ENCODE results near the gene CDC42BPB.

Gene CDC42BPB

GRCh38 chr14:103095210-103095778 is 37.9 kb upstream of the CDC42BPB start:
- no peak for DNase-seq

GRCh38 chr14:103094406-103095209 is 37.3 kb upstream of the CDC42BPB start, which contains the start of gene EXOC3L4:
EXOC3L4 (plus strand) TSS chr14:103094725; CDS start chr14:103100220, 5,495 bp downstream.
- peak; percentile 81 for DNase-seq

GRCh38 chr14:103093856-103094405 is 36.6 kb upstream of the CDC42BPB start:
- no peak for DNase-seq

GRCh38 chr14:103091883-103092222 is 34.5 kb upstream of the CDC42BPB start:
- no peak for DNase-seq

- peak; percentile 73 for DNase-seq
Observed at GRCh38 chr14:103091041-103091882, 33.9 kb upstream of the CDC42BPB start.

- no peak for DNase-seq
Observed at GRCh38 chr14:103090481-103091020, 33.2 kb upstream of the CDC42BPB start.

- no peak for DNase-seq
Observed at GRCh38 chr14:103089386-103090335, 32.3 kb upstream of the CDC42BPB start.

GRCh38 chr14:103088921-103089320 is 31.6 kb upstream of the CDC42BPB start:
- DNase-seq = no peak

GRCh38 chr14:103087343-103087835 is 30.0 kb upstream of the CDC42BPB start:
- DNase-seq = no peak

GRCh38 chr14:103086771-103087342 is 29.5 kb upstream of the CDC42BPB start:
- no peak for DNase-seq

GRCh38 chr14:103085106-103086091 is 28.1 kb upstream of the CDC42BPB start:
- DNase-seq = no peak

GRCh38 chr14:103084021-103084919 is 26.9 kb upstream of the CDC42BPB start, which contains the start of gene LBHD2:
LBHD2 (plus strand) TSS chr14:103084210; CDS start chr14:103086013, 1,803 bp downstream.
- DNase-seq = no peak

GRCh38 chr14:103081951-103082350 is 24.6 kb upstream of the CDC42BPB start:
- DNase-seq = no peak

GRCh38 chr14:103078860-103079587 is 21.7 kb upstream of the CDC42BPB start:
- no peak for DNase-seq

- DNase-seq = peak; percentile 86
Observed at GRCh38 chr14:103078420-103078749, 21.0 kb upstream of the CDC42BPB start.

- DNase-seq = peak; percentile 92
Observed at GRCh38 chr14:103074729-103075367, 17.5 kb upstream of the CDC42BPB start.

GRCh38 chr14:103073876-103074728 is 16.8 kb upstream of the CDC42BPB start:
- no peak for DNase-seq
